ENCODE results near the gene FXYD2.

DNA sequence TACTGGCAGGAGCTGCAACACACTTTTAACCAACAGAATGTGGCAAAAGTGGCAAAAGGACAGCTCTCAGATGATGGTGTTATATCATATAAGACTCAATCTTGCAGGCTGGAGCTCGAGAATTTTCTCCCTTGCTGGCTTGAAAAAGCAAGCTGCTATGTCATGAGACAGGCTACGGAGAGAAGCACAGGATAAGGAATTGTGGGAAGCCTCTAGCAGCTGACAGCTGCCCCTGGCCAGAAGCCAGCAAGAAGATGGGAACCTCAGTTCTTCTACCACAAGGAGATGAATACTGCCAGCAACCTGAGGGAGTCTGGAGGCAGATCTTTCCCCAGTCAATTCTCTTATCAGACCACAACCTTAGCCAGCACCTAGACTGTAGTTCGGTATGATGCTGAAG is 27.3 kb upstream of the FXYD2 start:
- TF ChIP-seq, protein P1, sequence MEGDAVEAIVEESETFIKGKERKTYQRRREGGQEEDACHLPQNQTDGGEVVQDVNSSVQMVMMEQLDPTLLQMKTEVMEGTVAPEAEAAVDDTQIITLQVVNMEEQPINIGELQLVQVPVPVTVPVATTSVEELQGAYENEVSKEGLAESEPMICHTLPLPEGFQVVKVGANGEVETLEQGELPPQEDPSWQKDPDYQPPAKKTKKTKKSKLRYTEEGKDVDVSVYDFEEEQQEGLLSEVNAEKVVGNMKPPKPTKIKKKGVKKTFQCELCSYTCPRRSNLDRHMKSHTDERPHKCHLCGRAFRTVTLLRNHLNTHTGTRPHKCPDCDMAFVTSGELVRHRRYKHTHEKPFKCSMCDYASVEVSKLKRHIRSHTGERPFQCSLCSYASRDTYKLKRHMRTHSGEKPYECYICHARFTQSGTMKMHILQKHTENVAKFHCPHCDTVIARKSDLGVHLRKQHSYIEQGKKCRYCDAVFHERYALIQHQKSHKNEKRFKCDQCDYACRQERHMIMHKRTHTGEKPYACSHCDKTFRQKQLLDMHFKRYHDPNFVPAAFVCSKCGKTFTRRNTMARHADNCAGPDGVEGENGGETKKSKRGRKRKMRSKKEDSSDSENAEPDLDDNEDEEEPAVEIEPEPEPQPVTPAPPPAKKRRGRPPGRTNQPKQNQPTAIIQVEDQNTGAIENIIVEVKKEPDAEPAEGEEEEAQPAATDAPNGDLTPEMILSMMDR (IDR thresholded peaks at IDR 0.05): no peak
- TF ChIP-seq POLR2A (IDR thresholded peaks at IDR 0.05): no peak
